Right forelimb (tissue), 1 donor: ENCODE data around the gene ARRDC1.
"Not testable (repeated sequence)": the region's sequence is repeated elsewhere in the genome, so short reads cannot be mapped to it uniquely, and the experiment has no call there.

Experiments
- DNase-seq: peaks from one replicate; pipeline ENCODE4 v3.0.0-alpha.2; 2018

Gene ARRDC1

GRCh38 chr9:137588311-137588710, 17.2 kb upstream of the ARRDC1 start:
- DNase-seq: no peak

GRCh38 chr9:137588891-137589290, 16.6 kb upstream of the ARRDC1 start:
- DNase-seq: no peak

DNA sequence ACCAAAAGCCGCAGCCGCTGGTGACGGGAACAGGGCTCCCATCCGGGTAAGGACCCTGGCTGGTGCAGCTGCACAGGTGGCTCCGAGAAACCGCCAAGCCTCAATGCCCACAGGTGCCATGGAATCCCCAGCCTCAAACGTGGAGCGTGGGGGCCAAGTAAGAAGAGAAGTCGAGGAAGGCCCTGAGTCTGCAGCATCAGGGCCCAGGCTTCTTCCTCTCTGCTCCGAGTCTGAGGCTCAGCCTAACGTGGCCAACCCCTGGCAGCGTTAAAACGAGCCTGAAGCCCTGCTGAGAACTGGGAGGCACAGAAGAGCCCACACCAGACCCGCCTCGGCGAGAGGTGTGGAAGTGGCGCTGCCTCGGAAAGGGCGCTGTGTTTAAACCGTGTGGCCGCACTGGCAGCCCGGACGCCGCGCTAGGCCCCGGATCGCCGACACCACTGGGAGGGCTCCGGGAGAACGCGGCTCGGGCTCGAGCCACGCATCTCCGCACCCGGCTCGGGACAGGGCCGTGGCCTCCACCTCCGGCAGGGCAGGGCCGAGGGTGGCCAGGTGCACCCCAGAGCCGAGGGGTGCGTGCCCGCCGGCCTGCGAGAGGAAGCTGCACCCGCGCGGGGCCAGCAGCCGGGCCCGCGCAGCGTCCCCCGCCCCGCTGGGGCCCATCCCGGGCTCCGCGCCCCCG, 15.9 kb upstream of the ARRDC1 start:
- DNase-seq: no peak

- no peak for DNase-seq
Observed at GRCh38 chr9:137590123-137590468, 15.4 kb upstream of the ARRDC1 start.

- peak; percentile 94 for DNase-seq
Observed at GRCh38 chr9:137590469-137591383, 14.8 kb upstream of the ARRDC1 start, which contains the start of gene ZMYND19. Gene ZMYND19, minus strand, starts transcription at chr9:137590512. Its CDS starts 249 bp downstream, at chr9:137590263.

- DNase-seq: no peak
Observed at GRCh38 chr9:137592767-137593166, 12.7 kb upstream of the ARRDC1 start.

GRCh38 chr9:137593176-137593575, 12.3 kb upstream of the ARRDC1 start:
- no peak for DNase-seq

GRCh38 chr9:137596577-137596976, 8.9 kb upstream of the ARRDC1 start:
- not testable (repeated sequence) for DNase-seq

DNA sequence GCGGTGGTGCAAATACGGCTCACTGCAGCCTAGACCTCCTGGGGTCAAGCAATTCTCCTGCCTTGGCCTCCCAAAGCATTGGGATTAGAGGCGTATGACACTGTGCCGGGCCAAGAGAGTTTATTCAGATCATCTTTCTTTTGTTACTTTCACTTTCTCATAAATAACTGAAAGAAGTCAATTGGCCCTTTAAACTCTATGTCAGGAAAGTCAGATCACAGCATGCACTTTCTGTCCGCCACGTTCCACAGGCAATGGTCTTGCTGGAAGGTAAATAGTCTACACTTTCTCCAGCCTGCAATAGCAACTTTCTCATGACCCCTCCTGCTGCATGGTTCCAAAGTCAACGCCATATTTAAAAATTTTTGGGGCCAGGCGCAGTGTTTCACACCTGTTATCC, 6.5 kb upstream of the ARRDC1 start:
- no peak for DNase-seq

GRCh38 chr9:137602661-137603060, 2.8 kb upstream of the ARRDC1 start:
- no peak for DNase-seq

- DNase-seq: no peak
Observed at GRCh38 chr9:137603879-137604278, 1.6 kb upstream of the ARRDC1 start.

DNA sequence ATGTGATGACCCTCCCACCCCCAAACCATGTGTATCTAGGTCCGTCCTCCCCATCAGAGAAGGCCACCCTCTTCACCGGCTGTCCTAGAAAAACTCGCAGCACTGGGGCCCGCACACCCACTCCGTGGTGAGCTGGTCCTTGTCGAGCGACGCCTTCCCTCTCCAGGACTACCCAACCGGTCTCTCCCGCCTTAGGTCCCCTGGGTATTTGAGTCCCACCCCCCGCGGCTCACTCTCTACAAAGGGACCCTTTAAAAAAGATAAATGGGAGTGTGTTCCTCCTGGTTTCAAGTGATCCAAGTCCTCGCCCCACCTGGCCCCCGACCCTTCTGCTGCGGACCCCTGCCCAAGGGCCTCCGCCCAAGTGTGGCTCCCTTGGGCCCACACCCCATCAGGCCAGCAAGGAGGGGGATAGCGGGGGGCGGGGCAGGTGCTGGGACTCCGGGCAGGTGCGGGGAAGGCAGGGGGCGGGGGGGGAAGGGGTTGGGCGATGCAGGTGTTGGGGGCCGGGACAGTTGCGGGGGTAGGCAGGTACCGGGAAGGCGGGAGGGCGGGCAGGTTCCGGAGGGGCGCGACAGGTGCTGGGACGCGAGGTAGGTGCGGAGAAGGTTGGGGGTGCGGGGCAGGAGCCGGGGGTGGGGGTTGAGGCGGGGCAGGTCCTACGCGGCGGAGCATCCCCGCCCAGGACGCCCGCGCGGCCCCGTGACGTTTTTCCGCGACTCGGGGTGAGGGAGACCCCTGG, 970 bp upstream of the ARRDC1 start:
- no peak for DNase-seq

GRCh38 chr9:137606005-137606621, 627 bp downstream of the ARRDC1 start:
- no peak for DNase-seq

GRCh38 chr9:137606734-137607138, 1.2 kb downstream of the ARRDC1 start:
- DNase-seq: no peak

DNA sequence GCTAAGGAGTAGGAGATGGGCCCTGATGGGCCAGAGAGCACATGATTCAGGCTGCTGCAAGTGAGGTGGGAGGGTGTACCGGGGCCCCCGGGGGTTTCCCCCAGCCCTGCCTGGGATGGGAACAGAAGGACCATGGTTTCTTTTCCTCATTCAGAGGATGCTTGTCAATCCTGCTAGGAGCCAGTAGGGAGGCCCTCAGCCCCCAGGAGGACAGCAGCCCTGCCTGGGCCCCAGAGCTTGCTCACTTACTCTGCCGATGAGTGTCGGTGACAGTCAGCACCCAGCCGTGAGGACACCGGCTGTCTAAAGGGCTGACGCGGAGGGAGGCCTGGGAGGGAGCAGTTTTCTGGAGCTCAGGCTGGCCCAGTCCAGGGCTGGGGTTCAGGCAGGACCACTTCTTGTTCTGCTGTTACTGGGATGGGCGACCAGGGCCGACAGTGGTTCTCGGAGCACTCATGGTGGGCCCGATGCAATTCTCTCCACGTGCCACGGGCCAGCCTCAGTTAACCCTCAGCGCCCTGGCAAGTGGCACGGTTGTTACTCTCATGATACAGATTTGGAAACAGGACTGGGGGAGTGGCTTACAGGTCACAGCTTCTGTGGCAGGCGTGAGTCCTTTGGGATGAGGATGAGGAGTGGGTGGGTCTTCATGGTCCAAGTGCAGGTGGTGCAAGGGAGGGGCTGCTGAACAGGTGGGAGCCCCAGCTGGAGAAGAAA, 1.8 kb downstream of the ARRDC1 start:
- DNase-seq: no peak

DNA sequence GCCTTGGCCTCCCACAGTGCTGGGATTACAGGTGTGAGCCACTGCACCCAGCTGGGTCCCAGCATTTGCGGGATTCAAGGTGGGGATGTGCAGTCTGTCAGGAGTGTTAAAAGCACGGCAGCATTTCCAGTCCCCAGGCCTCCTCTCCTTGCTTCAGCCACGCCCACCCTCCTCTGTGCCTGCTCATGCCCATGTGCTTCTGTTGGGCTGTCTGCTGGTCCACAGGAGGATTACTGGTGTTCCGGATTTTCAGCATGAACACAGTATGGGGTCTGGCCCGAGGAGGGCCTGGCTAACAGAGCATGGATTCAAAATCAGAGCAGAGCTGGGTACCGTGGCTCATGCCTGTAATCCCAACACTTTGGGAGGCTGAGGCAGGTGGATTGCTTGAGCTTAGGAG, 5.5 kb downstream of the ARRDC1 start:
- no peak for DNase-seq

DNA sequence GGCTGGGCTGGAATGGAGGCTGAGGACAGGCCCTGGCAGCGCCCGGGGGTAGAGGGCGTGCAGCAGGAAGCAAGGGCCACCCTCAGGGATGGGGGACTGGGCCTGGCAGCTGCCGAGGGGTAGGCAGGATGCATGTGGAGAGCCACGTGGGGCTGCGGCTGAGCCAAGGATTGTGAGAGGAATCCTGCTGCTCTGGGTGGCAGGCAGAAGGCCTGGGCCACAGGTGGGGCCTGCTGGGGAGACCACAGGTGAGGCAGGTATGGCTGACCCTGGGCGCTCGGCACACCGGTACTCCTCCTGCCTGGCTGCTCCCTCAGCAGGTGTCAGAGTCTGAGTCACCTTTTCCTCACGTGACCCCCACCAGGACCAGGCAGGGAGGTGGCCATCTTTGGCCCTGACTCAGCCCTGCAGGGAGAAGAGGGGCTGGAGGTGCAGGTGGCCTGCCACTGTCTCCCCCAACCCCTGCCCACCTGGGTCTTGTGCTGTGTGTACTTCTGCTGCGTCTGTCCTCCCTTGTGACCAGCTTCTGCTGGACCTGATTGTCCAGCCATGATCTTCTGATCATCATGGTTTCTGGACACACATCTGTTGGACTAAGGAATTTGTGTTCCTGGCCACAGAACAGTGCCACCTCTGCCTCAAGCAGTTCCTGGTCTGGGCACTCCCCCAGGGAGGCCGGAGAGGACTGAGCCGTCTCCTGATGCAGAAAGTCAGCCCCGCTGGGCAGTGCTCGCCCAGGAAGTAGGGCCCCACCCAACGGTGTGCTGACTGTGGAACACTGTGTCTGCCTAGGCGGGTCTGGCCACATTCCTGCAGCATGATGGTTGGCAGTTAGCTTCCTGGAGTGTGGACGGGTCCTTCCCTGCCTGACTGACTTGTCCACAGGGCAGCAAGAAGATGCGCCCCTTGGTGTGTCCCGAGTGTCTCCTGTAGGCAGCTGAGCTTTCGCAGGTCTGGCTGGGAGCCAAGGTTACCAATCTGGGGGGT, 6.4 kb downstream of the ARRDC1 start:
- DNase-seq: no peak

GRCh38 chr9:137612741-137613142, 7.3 kb downstream of the ARRDC1 start:
- DNase-seq: no peak

DNA sequence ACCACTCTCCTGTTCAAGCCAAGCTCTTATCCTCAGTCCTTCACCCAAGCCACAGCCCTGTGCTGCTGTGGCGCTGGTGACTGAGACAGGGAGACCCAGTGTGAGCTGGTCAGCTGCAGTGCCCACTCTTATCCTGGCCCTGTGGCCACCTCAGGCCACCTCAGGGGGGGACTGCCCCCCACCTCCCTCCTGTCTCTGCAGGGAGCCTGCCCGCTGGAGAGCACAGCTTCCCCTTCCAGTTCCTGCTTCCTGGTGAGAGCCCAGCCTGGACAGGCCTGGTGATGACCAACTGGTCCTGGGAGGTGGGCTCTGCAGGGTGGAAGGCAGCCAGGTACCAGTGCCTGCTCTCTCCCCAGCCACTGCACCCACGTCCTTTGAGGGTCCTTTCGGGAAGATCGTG, 7.8 kb downstream of the ARRDC1 start:
- DNase-seq: no peak

DNA sequence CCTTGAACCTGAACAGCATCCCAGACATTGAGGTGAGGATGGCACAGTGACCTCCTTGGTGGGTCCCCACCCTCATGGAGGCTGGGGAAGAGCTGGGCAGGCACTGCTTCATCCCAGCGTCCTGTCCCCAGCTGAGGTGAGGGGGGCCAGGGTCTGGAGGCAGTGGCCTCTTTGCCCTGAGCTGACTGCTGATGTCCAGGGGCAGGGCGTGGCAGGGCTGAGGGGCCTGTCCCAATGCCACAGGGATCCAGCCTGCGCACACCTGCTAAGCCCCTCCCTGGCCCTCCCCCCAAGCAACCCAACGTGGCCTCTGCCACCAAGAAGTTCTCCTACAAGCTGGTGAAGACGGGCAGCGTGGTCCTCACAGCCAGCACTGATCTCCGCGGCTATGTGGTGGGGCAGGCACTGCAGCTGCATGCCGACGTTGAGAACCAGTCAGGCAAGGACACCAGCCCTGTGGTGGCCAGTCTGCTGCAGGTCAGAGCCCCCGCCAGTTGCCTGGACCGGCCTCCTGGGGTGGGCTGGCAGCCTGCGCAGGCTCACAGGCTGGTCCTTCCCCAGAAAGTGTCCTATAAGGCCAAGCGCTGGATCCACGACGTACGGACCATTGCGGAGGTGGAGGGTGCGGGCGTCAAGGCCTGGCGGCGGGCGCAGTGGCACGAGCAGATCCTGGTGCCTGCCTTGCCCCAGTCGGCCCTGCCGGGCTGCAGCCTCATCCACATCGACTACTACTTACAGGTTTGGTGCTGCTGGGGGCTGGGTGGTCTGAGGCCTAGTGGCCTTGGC, 8.4 kb downstream of the ARRDC1 start:
- DNase-seq: no peak
